Right cardiac atrium (tissue), 5 donors: ENCODE measurements around the gene UQCRC1. TPM values are rescaled to one million over a fixed set of nuclear protein-coding genes. Genes with fewer than 3 reads are reported as not detected.
A peak's percentile ranks its signal among the peaks of the same experiment; 100 is the strongest.

ENCODE experiments used
- ATAC-seq, 2 donors: fragments of 200-7000 bp; cut with Tn5 transposase; one replicate each; pipeline versions ENCODE4 v1.8.0 to v1.9.1; 2020; ENCODE audit warnings: moderate library complexity in 2 of 2, mild to moderate bottlenecking in 1 of 2
- DNase-seq, 3 donors: peaks; one replicate each; pipeline ENCODE4 v3.0.0-alpha.2; 2020
- H3K27ac ChIP-seq: one replicate; pipeline ENCODE4 v1.5.1; 2013; ENCODE audit warnings: mild to moderate bottlenecking, low read length, control low read depth, moderate library complexity
- H3K27me3 ChIP-seq: one replicate; pipeline ENCODE4 v1.6.1; 2013; ENCODE audit not compliant: control insufficient read depth, insufficient read depth
- H3K4me1 ChIP-seq: one replicate; pipeline ENCODE4 v1.6.1; 2013; ENCODE audit warnings: low read length; ENCODE audit not compliant: control insufficient read depth, insufficient read depth
- H3K4me3 ChIP-seq: one replicate; pipeline ENCODE4 v1.5.1; 2013; ENCODE audit warnings: low read length, control low read depth
- H3K9me3 ChIP-seq: one replicate; pipeline ENCODE4 v1.6.1; 2013; ENCODE audit warnings: low read length; ENCODE audit not compliant: control insufficient read depth
- WGBS: extraction: QIAGEN DNeasy Blood & Tissue Kit; methylation state at CpG from one replicate; pipeline ENCODE4 v1.1.7; 2013; 5-methylcytosine and 5-hydroxymethylcytosine counted together
- intact Hi-C, 4 donors: fragments of 100-400 bp; cut with DNase I; formaldehyde crosslinking; loops; one replicate each; pipeline versions ENCODE4 v1.11.0 to v1.14.0; 2022 to 2023
- polyA plus RNA-seq: library from polyadenylated mRNA; stranded (reverse); fragments of 200-250 nt; gene quantifications from one replicate; pipeline ENCODE4 v1.2.3, GENCODE V29; 2013
- total RNA-seq, 4 donors: library from RNA; stranded (reverse); fragmentation: NEBNext Ultra II Directional; extraction: Animal tissue kit (Norgen Biotek cat#: 25700); gene quantifications; one replicate each; pipeline ENCODE4 v1.2.1, GENCODE V29; 2021
- donor health status: healthy with polysubstance abuse.
- donor health status: DM: no; HTN: yes; CAD: no.
- donor health status: DM: no; HTN: no; CAD: no.
- donor health status: DM: no; HTN: yes; CAD: no; lungs with severe emphysema.
- donor health status: DM: yes; HTN: yes; CAD: no.

UQCRC1 gene
- total and polyA plus RNA-seq, 5 donors, result 622 to 865 (median 649) TPM

GRCh38 chr3:48633256-48633655 lies 23.8 kb upstream of the UQCRC1 start:
- Histone ChIP-seq H3K27ac (no peak overlapping the region), H3K27me3 (no peaks in the 10 kb centered on the region), H3K9me3 (no peaks in the 10 kb centered on the region), H3K4me3 (no peak overlapping the region), H3K4me1 (no peaks in the 10 kb centered on the region)
- ATAC-seq, result no peak
- peak in 1 of 3 donors; percentile 52 for DNase-seq
- intact Hi-C loops, result no loop called here
- 95% methylated on average over 15 of the region's 15 CpGs for WGBS

DNA sequence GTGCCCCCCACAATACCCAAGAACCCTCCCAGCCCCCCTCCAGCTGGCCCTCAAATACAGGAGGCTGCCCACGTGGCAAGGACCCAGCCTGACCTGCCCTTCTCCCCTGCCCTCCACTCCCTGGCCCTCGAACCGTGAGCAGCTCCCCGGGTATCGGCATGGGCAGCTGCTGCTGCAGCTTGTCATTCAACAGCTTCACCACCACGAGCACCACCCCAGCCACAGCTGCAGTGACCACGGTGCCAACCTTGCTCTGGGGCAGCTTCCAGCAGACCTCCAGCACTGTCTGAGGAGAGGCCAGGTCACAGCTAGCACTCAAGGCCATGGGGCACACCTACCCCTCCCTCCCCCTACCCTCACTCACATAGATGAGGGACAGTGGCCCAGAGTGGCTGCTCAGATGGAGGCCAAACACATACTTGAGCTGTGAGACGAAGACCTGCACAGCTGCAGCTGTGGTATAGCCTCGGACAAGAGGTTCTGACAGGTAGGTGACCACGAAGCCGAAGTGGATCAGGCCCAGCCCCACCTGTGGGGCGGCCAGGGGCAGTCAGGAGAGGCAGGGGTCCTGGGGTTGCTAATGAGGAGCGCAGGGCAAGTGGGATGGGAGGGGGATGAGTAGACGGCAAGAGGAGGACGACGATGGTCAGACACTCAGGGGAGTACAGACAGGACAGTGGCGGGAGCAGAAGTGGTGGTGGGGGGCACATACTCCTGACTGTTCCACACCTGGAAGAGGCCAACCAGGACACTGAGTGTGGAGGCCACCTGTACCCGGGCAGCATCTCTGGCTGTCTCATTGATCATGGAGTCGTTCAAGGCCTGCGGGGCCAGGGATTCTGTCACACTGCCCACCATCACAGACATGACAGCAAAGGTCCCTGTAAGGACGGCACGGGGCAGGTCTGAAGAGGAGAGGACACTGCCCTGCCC lies 22.3 kb upstream of the UQCRC1 start:
- WGBS, result 89% methylated on average over 22 of the region's 22 CpGs
- ATAC-seq (no peak), DNase-seq (no peak)
- Histone ChIP-seq H3K9me3 (no peaks in the 10 kb centered on the region), H3K27ac (no peak overlapping the region), H3K4me3 (no peak overlapping the region), H3K27me3 (no peaks in the 10 kb centered on the region), H3K4me1 (no peaks in the 10 kb centered on the region)
- intact Hi-C loops, result no loop called here

- no peaks in the 10 kb centered on the region for H3K4me1 ChIP-seq
- H3K9me3 ChIP-seq, result no peaks in the 10 kb centered on the region
- H3K27me3 ChIP-seq, result no peaks in the 10 kb centered on the region
- no peak overlapping the region for H3K4me3 ChIP-seq
- 85% methylated on average over 12 of the region's 12 CpGs for WGBS
- intact Hi-C loops, result no loop called here
- DNase-seq (no peak), ATAC-seq (no peak)
- H3K27ac ChIP-seq, result no peak overlapping the region
Measured at GRCh38 chr3:48630833-48631232, 21.4 kb upstream of the UQCRC1 start.

DNA sequence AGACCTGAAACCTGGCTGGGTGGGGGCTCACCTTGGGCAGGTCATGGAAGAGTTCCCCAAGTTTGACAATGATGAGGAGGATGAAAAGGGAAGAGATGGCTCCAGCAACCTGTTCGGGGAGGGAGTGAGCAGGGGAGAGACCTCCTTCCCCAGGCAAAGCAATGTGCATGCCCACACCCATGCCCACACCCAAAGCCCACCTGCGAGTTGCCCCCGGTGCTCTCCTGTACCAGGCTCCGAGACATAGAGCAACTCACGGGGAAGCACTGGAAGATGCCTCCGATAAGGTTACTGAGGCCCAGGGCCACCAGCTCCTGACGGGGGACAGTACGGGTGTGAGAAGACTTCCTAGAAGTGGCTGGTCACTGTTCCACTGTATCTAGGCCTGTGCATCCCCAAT lies 21.0 kb upstream of the UQCRC1 start:
- Histone ChIP-seq H3K9me3 (no peaks in the 10 kb centered on the region), H3K4me1 (no peaks in the 10 kb centered on the region), H3K27ac (no peak overlapping the region), H3K4me3 (no peak overlapping the region), H3K27me3 (no peaks in the 10 kb centered on the region)
- intact Hi-C loops, result no loop called here
- DNase-seq, result no peak
- WGBS, result 94% methylated on average over 8 of the region's 8 CpGs
- no peak for ATAC-seq

DNA sequence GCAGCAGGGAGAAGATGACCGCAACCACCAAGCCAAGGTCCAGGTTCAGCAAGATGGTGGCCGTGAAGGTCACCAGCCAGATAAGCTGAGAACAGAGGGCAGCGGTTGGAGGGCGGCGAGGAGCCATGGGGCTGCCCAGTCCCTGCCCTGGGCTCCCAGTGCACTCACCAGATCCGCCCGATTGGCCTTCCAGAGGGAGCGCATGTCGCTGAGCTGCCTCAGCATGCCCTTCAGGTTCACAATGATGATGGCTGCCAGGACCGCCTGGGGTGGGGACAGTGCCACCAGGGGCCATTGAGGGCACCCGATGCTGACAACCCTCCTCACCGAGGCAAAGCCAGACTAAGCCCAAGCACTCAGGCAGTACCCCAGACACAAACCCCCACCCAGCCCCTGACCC lies 20.4 kb upstream of the UQCRC1 start:
- DNase-seq (no peak), ATAC-seq (no peak)
- Histone ChIP-seq H3K9me3 (no peaks in the 10 kb centered on the region), H3K27ac (no peak overlapping the region), H3K4me1 (no peaks in the 10 kb centered on the region), H3K27me3 (no peaks in the 10 kb centered on the region), H3K4me3 (no peak overlapping the region)
- WGBS, result 97% methylated on average over 12 of the region's 12 CpGs
- intact Hi-C loops, result no loop called here

GRCh38 chr3:48628277-48629017 lies 19.0 kb upstream of the UQCRC1 start:
- H3K27me3 ChIP-seq, result no peaks in the 10 kb centered on the region
- 83% methylated on average over 13 of the region's 13 CpGs for WGBS
- H3K4me3 ChIP-seq, result no peak overlapping the region
- no peak for ATAC-seq
- H3K4me1 ChIP-seq, result no peaks in the 10 kb centered on the region
- no peaks in the 10 kb centered on the region for H3K9me3 ChIP-seq
- DNase-seq, result no peak
- intact Hi-C loops, result no loop called here
- no peak overlapping the region for H3K27ac ChIP-seq

DNA sequence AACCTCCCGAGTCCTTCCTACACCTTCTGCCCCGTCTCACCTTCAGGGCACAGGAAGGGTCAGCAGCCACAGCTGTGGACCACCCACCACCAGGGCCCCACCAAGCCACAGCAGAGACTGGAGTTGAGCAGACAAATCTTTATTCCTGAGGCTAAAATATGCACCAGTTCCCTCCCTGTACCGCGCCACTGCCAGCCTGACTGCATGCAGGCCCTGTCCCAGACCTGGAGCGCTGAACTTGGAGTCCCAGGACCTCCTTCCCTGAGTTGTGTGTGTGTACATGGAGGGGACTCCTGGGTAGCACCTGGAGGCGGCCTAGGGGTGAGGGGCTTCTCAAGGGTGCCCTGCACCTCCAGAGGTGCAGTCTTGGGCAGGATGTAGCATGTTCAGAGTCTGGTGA lies 16.2 kb upstream of the UQCRC1 start:
- no peaks in the 10 kb centered on the region for H3K9me3 ChIP-seq
- ATAC-seq (no peak), DNase-seq (peak in 1 of 3 donors; percentile 32)
- no peak overlapping the region for H3K27ac ChIP-seq
- 90% methylated on average over 6 of the region's 6 CpGs for WGBS
- H3K4me1 ChIP-seq, result no peaks in the 10 kb centered on the region
- no peak overlapping the region for H3K4me3 ChIP-seq
- no peaks in the 10 kb centered on the region for H3K27me3 ChIP-seq
- intact Hi-C loops, result no loop called here

GRCh38 chr3:48624767-48625166 lies 15.3 kb upstream of the UQCRC1 start:
- H3K9me3 ChIP-seq, result no peaks in the 10 kb centered on the region
- intact Hi-C loops, result no loop called here
- no peaks in the 10 kb centered on the region for H3K4me1 ChIP-seq
- WGBS, result 91% methylated on average over 10 of the region's 10 CpGs
- no peak overlapping the region for H3K4me3 ChIP-seq
- no peak overlapping the region for H3K27ac ChIP-seq
- peak in 1 of 3 donors; percentile 11 for DNase-seq
- no peaks in the 10 kb centered on the region for H3K27me3 ChIP-seq
- ATAC-seq, result no peak

DNA sequence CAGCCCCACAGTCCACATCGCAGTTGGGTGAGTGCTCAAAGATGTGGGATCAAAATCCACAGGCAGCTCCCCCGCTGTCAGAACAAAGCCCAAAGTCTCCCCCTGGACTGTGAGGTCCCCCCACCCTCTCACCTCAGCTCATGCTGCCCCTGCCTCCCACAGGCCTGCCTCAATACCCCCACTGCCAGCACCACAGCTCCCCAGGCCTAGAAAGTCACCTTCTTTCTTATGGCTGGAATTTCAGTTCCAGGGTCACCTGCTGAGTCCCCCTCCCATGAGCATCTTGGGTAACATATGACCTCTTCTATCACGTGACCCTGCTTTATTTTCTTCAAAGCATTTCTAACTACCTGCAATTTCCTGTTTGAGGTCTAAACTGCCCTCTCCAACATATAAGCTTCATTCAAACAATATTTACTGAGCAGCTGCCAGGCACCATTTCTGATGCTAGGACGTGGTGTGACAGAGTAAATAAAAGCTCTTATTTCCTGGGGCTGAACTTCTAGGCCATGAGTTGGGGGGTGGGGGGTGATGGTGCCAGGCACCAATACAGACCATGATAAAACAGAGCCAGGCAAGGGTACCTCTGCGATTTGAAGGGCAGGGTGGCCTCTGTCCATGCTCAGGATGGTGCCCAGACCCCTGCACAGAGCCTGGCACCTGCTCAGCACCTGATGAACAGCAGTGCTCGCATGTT lies 14.6 kb upstream of the UQCRC1 start:
- no peaks in the 10 kb centered on the region for H3K27me3 ChIP-seq
- H3K4me1 ChIP-seq, result no peaks in the 10 kb centered on the region
- DNase-seq (peak in 1 of 3 donors; percentile 16), ATAC-seq (no peak)
- no peak overlapping the region for H3K27ac ChIP-seq
- H3K4me3 ChIP-seq, result no peak overlapping the region
- 75% methylated on average over 6 of the region's 6 CpGs for WGBS
- intact Hi-C loops, result no loop called here
- no peaks in the 10 kb centered on the region for H3K9me3 ChIP-seq

- no peaks in the 10 kb centered on the region for H3K27me3 ChIP-seq
- no peaks in the 10 kb centered on the region for H3K4me1 ChIP-seq
- WGBS, result 92% methylated on average over 19 of the region's 19 CpGs
- ATAC-seq, result no peak
- peak in 1 of 3 donors; percentile 60 for DNase-seq
- no peak within 1 kb of the TSS for H3K4me3 ChIP-seq
- peaks cover 2% of the 10 kb centered on the region for H3K9me3 ChIP-seq
- no peak within 1 kb of the TSS for H3K27ac ChIP-seq
- intact Hi-C loops, result no loop called here
Measured at GRCh38 chr3:48621461-48621869, 12.0 kb upstream of the UQCRC1 start, which contains the start of gene TMEM89. TSS of gene TMEM89 (minus strand) at chr3:48621769. CDS start at chr3:48621756, 13 bp downstream.
